ENCODE results near the gene PSMC1.

The PSMC1 gene

GRCh38 chr14:90277581-90278198 is 21.3 kb downstream of the PSMC1 start:
- Histone ChIP-seq H3K9me3 (ENCODE audit: control insufficient read depth, low read depth, low read length) (no peaks in the 10 kb centered on the region), H3K4me1 (ENCODE audit: control insufficient read depth, low read depth, low read length) (no peaks in the 10 kb centered on the region), H3K9ac (ENCODE audit: low read length) (no peak overlapping the region), H3K4me3 (ENCODE audit: low read length) (no peak overlapping the region), H3K27ac (ENCODE audit: low read length) (no peak overlapping the region), H3K27me3 (ENCODE audit: control insufficient read depth, insufficient read depth, low read length) (no peaks in the 10 kb centered on the region), H3K36me3 (ENCODE audit: control insufficient read depth, low read depth, low read length) (peaks cover 21% of the 10 kb centered on the region)

- Histone ChIP-seq H3K27ac (ENCODE audit: low read length) (no peak overlapping the region), H3K4me1 (ENCODE audit: control insufficient read depth, low read depth, low read length) (no peaks in the 10 kb centered on the region), H3K9me3 (ENCODE audit: control insufficient read depth, low read depth, low read length) (no peaks in the 10 kb centered on the region), H3K9ac (ENCODE audit: low read length) (no peak overlapping the region), H3K4me3 (ENCODE audit: low read length) (no peak overlapping the region), H3K36me3 (ENCODE audit: control insufficient read depth, low read depth, low read length) (peaks cover 16% of the 10 kb centered on the region), H3K27me3 (ENCODE audit: control insufficient read depth, insufficient read depth, low read length) (no peaks in the 10 kb centered on the region)
Observed at GRCh38 chr14:90278199-90279175, 22.1 kb downstream of the PSMC1 start.

GRCh38 chr14:90280096-90280495 is 23.7 kb downstream of the PSMC1 start:
- Histone ChIP-seq H3K9ac (ENCODE audit: low read length) (no peak overlapping the region), H3K36me3 (ENCODE audit: control insufficient read depth, low read depth, low read length) (peaks cover 8% of the 10 kb centered on the region)

GRCh38 chr14:90281261-90281660 is 24.9 kb downstream of the PSMC1 start:
- Histone ChIP-seq H3K4me1 (ENCODE audit: control insufficient read depth, low read depth, low read length) (no peaks in the 10 kb centered on the region), H3K9ac (ENCODE audit: low read length) (no peak overlapping the region), H3K36me3 (ENCODE audit: control insufficient read depth, low read depth, low read length) (peaks cover 8% of the 10 kb centered on the region), H3K27me3 (ENCODE audit: control insufficient read depth, insufficient read depth, low read length) (no peaks in the 10 kb centered on the region), H3K4me3 (ENCODE audit: low read length) (no peak overlapping the region), H3K9me3 (ENCODE audit: control insufficient read depth, low read depth, low read length) (no peaks in the 10 kb centered on the region), H3K27ac (ENCODE audit: low read length) (no peak overlapping the region)

More at GRCh38 chr14:90280096-90280495, 23.7 kb downstream of the PSMC1 start:
- Histone ChIP-seq H3K27ac (ENCODE audit: low read length) (no peak overlapping the region), H3K4me1 (ENCODE audit: control insufficient read depth, low read depth, low read length) (no peaks in the 10 kb centered on the region), H3K9me3 (ENCODE audit: control insufficient read depth, low read depth, low read length) (no peaks in the 10 kb centered on the region), H3K27me3 (ENCODE audit: control insufficient read depth, insufficient read depth, low read length) (no peaks in the 10 kb centered on the region), H3K4me3 (ENCODE audit: low read length) (no peak overlapping the region)

GRCh38 chr14:90281756-90282155 is 25.4 kb downstream of the PSMC1 start:
- no peaks in the 10 kb centered on the region for H3K4me1 ChIP-seq (ENCODE audit: control insufficient read depth, low read depth, low read length)
- H3K4me3 ChIP-seq (ENCODE audit: low read length), result no peak overlapping the region
- no peak overlapping the region for H3K9ac ChIP-seq (ENCODE audit: low read length)
- no peaks in the 10 kb centered on the region for H3K27me3 ChIP-seq (ENCODE audit: control insufficient read depth, insufficient read depth, low read length)
- no peak overlapping the region for H3K27ac ChIP-seq (ENCODE audit: low read length)
- peaks cover 8% of the 10 kb centered on the region for H3K36me3 ChIP-seq (ENCODE audit: control insufficient read depth, low read depth, low read length)
- H3K9me3 ChIP-seq (ENCODE audit: control insufficient read depth, low read depth, low read length), result no peaks in the 10 kb centered on the region

- H3K27ac ChIP-seq (ENCODE audit: low read length), result no peak overlapping the region
- H3K9ac ChIP-seq (ENCODE audit: low read length), result no peak overlapping the region
- H3K4me1 ChIP-seq (ENCODE audit: control insufficient read depth, low read depth, low read length), result peaks cover 13% of the 10 kb centered on the region
- H3K36me3 ChIP-seq (ENCODE audit: control insufficient read depth, low read depth, low read length), result peaks cover 28% of the 10 kb centered on the region
- H3K4me3 ChIP-seq (ENCODE audit: low read length), result no peak overlapping the region
- no peaks in the 10 kb centered on the region for H3K27me3 ChIP-seq (ENCODE audit: control insufficient read depth, insufficient read depth, low read length)
- H3K9me3 ChIP-seq (ENCODE audit: control insufficient read depth, low read depth, low read length), result no peaks in the 10 kb centered on the region
Observed at GRCh38 chr14:90287791-90288190, 31.4 kb downstream of the PSMC1 start.

GRCh38 chr14:90288651-90289355 is 32.5 kb downstream of the PSMC1 start:
- Histone ChIP-seq H3K4me1 (ENCODE audit: control insufficient read depth, low read depth, low read length) (peaks cover 13% of the 10 kb centered on the region), H3K36me3 (ENCODE audit: control insufficient read depth, low read depth, low read length) (peaks cover 28% of the 10 kb centered on the region), H3K9me3 (ENCODE audit: control insufficient read depth, low read depth, low read length) (no peaks in the 10 kb centered on the region), H3K27ac (ENCODE audit: low read length) (no peak overlapping the region), H3K27me3 (ENCODE audit: control insufficient read depth, insufficient read depth, low read length) (no peaks in the 10 kb centered on the region), H3K4me3 (ENCODE audit: low read length) (no peak overlapping the region), H3K9ac (ENCODE audit: low read length) (no peak overlapping the region)

- H3K9ac ChIP-seq (ENCODE audit: low read length), result no peak overlapping the region
- H3K27me3 ChIP-seq (ENCODE audit: control insufficient read depth, insufficient read depth, low read length), result no peaks in the 10 kb centered on the region
- H3K27ac ChIP-seq (ENCODE audit: low read length), result no peak overlapping the region
- peaks cover 13% of the 10 kb centered on the region for H3K4me1 ChIP-seq (ENCODE audit: control insufficient read depth, low read depth, low read length)
- H3K36me3 ChIP-seq (ENCODE audit: control insufficient read depth, low read depth, low read length), result peaks cover 35% of the 10 kb centered on the region
- no peaks in the 10 kb centered on the region for H3K9me3 ChIP-seq (ENCODE audit: control insufficient read depth, low read depth, low read length)
- H3K4me3 ChIP-seq (ENCODE audit: low read length), result no peak overlapping the region
Observed at GRCh38 chr14:90290337-90291011, 34.1 kb downstream of the PSMC1 start.

- Histone ChIP-seq H3K27me3 (ENCODE audit: control insufficient read depth, insufficient read depth, low read length) (no peaks in the 10 kb centered on the region), H3K36me3 (ENCODE audit: control insufficient read depth, low read depth, low read length) (peaks cover 35% of the 10 kb centered on the region), H3K4me1 (ENCODE audit: control insufficient read depth, low read depth, low read length) (peaks cover 13% of the 10 kb centered on the region), H3K27ac (ENCODE audit: low read length) (no peak overlapping the region), H3K9me3 (ENCODE audit: control insufficient read depth, low read depth, low read length) (no peaks in the 10 kb centered on the region), H3K4me3 (ENCODE audit: low read length) (no peak overlapping the region), H3K9ac (ENCODE audit: low read length) (no peak overlapping the region)
Observed at GRCh38 chr14:90291699-90292098, 35.3 kb downstream of the PSMC1 start.

- H3K9ac ChIP-seq (ENCODE audit: low read length), result no peak overlapping the region
- peaks cover 13% of the 10 kb centered on the region for H3K4me1 ChIP-seq (ENCODE audit: control insufficient read depth, low read depth, low read length)
- H3K27ac ChIP-seq (ENCODE audit: low read length), result no peak overlapping the region
- H3K9me3 ChIP-seq (ENCODE audit: control insufficient read depth, low read depth, low read length), result no peaks in the 10 kb centered on the region
- H3K27me3 ChIP-seq (ENCODE audit: control insufficient read depth, insufficient read depth, low read length), result no peaks in the 10 kb centered on the region
- H3K36me3 ChIP-seq (ENCODE audit: control insufficient read depth, low read depth, low read length), result peaks cover 23% of the 10 kb centered on the region
- no peak overlapping the region for H3K4me3 ChIP-seq (ENCODE audit: low read length)
Observed at GRCh38 chr14:90293766-90294730, 37.7 kb downstream of the PSMC1 start.

All from iPS-18a (cell line).